Caco-2 (cell line): Measurements from ENCODE around the gene SLC30A1. TPM values are rescaled to one million over a fixed set of nuclear protein-coding genes. Genes with fewer than 3 reads are reported as not detected.

Experiments
- BruUV-seq: library from RNA; stranded (reverse); fragments of 400-500 nt; replicated peaks from 2 replicates; lab custom pipeline; 2021; lab: Mats Ljungman, UMichigan
- CTCF ChIA-PET: fragments of 300-600 bp; sonication (Branson Sonifier 250); formaldehyde crosslinking; loops from one replicate; lab custom pipeline; 2022; ENCODE audit warnings: antibody characterized with exemption; lab: Charles Lee
- POLR2A ChIA-PET: fragments of 300-600 bp; sonication (Branson Sonifier 250); formaldehyde crosslinking; loops from one replicate; lab custom pipeline; 2022; ENCODE audit warnings: antibody characterized with exemption; lab: Charles Lee
- DNase-seq, 2 experiments: peaks; one replicate each; pipeline versions ENCODE4 v3.0.0 to v3.0.0-alpha.2; 2020 to 2022
- H3K27me3 ChIP-seq: replicated peaks from 2 replicates; pipeline ENCODE4 v1.6.0; 2011; ENCODE audit warnings: low read length; ENCODE audit not compliant: control insufficient read depth, insufficient read depth
- H3K36me3 ChIP-seq: 2 replicates; pipeline ENCODE4 v1.5.1; 2011; ENCODE audit warnings: low read length; ENCODE audit not compliant: control insufficient read depth, insufficient read depth
- H3K4me1 ChIP-seq: fragments of 250-450 bp; sonication (Bioruptor Pico); 2 replicates; pipeline ENCODE4 v1.5.1; 2020; ENCODE audit warnings: mild to moderate bottlenecking
- H3K4me3 ChIP-seq: 2 replicates; pipeline ENCODE4 v1.5.1; 2011; ENCODE audit warnings: low read depth, mild to moderate bottlenecking, control low read depth, low read length
- H3K9me3 ChIP-seq: fragments of 250-450 bp; sonication (Bioruptor Pico); 2 replicates; pipeline ENCODE4 v1.5.1; 2020; ENCODE audit warnings: mild to moderate bottlenecking, moderate library complexity
- H3K27ac Mint-ChIP-seq: one replicate; pipeline ENCODE4 v1.8.0; 2022; ENCODE audit warnings: mixed read lengths; ENCODE audit not compliant: unreplicated experiment
- H3K27me3 Mint-ChIP-seq: one replicate; pipeline ENCODE4 v1.8.0; 2022; ENCODE audit warnings: mixed read lengths; ENCODE audit not compliant: insufficient read depth, unreplicated experiment
- H3K36me3 Mint-ChIP-seq: one replicate; pipeline ENCODE4 v1.8.0; 2022; ENCODE audit warnings: mild to moderate bottlenecking, mixed read lengths; ENCODE audit not compliant: insufficient read depth, unreplicated experiment
- H3K4me1 Mint-ChIP-seq: one replicate; pipeline ENCODE4 v1.8.0; 2022; ENCODE audit warnings: low read depth, mixed read lengths; ENCODE audit not compliant: unreplicated experiment
- H3K4me3 Mint-ChIP-seq: one replicate; pipeline ENCODE4 v1.8.0; 2022; ENCODE audit warnings: mild to moderate bottlenecking, moderate library complexity, mixed read lengths; ENCODE audit not compliant: unreplicated experiment
- H3K9me3 Mint-ChIP-seq: one replicate; pipeline ENCODE4 v1.8.0; 2022; ENCODE audit warnings: mixed read lengths; ENCODE audit not compliant: unreplicated experiment
- intact Hi-C: fragments of 100-400 bp; cut with micrococcal nuclease; formaldehyde crosslinking; loops from one replicate; pipeline ENCODE4 v1.10.0; 2022; ENCODE audit not compliant: unreplicated experiment
- total RNA-seq: library from RNA; stranded (reverse); gene quantifications from 2 replicates; pipeline ENCODE4 v1.2.3, GENCODE V29; 2022
- TF ChIP-seq, protein P1 (sequence below), 2 experiments: fragments of 200-600 bp in 1 of 2; IDR thresholded peaks; 1 replicate in 1 of 2; 2 replicates in 1 of 2; pipeline versions ENCODE4 v1.5.1 to v1.8.0; 2011 to 2022; ENCODE audit warnings: antibody characterized with exemption in 1 of 2, control low read depth in 1 of 2, inconsistent platforms in 1 of 2, low read depth in 1 of 2, low read length in 1 of 2, mild to moderate bottlenecking in 1 of 2, moderate library complexity in 1 of 2; ENCODE audit not compliant: insufficient read depth in 1 of 2, severe bottlenecking in 1 of 2, unreplicated experiment in 1 of 2

Gene SLC30A1
- total RNA-seq, 1 experiment from 2014 or later: 26.6 TPM

DNA sequence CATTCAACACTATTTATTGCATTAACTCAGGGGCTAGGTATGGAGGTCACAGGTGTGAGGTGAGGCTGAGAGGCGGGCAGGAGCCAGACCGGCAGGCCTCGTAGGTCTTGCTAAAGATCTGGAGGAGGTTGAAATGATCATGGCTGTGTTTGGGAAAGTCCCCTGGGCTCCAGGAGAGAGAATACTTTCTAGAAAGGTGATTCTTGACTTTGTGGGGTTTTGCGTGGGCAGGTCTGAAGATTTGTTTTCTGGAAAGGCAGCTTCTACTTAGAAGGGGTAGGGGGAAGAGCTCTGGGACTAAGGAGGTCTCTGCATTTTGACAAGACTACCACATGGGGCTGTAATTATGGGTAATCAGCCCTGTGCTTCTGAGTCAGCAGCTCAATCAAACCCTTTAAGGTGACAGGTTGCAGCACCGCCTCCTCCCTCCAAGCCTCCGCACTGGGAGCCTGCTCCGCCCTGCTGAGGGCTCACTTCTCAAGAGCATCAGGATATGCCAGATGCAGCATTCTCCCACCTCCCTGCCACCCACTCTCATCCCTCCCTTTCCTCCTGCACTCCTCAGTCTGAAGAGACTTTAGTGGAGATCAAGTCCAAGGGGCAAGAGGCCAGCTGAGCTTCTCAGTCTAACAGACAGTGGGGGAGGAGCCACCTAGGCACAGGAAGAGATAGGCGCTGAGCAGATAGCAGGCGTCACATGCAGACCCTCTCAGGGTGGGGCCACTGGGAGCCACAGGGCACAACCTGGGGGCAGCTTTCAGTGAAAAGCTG lies 30.5 kb downstream of the SLC30A1 start:
- BruUV-seq: no TSS peak
- ChIA-PET CTCF (interaction anchor here (0.8 to 1.3 kb wide), 3 partner anchors 32 to 77 kb away, joined by 3 read pairs; no protein-coding TSS in a partner anchor), POLR2A (no interaction called here)
- H3K4me1 ChIP-seq: peaks cover 28% of the 10 kb centered on the region
- Mint-ChIP-seq H3K27me3 (no peaks in the 10 kb centered on the region), H3K4me1 (no peaks in the 10 kb centered on the region), H3K9me3 (no peaks in the 10 kb centered on the region), H3K27ac (no peak overlapping the region), H3K36me3 (no peaks in the 10 kb centered on the region), H3K4me3 (peak overlapping the region; percentile 12)
- H3K27me3 ChIP-seq: no peaks in the 10 kb centered on the region
- TF ChIP-seq, protein P1, sequence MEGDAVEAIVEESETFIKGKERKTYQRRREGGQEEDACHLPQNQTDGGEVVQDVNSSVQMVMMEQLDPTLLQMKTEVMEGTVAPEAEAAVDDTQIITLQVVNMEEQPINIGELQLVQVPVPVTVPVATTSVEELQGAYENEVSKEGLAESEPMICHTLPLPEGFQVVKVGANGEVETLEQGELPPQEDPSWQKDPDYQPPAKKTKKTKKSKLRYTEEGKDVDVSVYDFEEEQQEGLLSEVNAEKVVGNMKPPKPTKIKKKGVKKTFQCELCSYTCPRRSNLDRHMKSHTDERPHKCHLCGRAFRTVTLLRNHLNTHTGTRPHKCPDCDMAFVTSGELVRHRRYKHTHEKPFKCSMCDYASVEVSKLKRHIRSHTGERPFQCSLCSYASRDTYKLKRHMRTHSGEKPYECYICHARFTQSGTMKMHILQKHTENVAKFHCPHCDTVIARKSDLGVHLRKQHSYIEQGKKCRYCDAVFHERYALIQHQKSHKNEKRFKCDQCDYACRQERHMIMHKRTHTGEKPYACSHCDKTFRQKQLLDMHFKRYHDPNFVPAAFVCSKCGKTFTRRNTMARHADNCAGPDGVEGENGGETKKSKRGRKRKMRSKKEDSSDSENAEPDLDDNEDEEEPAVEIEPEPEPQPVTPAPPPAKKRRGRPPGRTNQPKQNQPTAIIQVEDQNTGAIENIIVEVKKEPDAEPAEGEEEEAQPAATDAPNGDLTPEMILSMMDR (IDR thresholded peaks at IDR 0.05; ENCODE audit: insufficient read depth in 1 of 2, low read depth in 1 of 2, low read length in 1 of 2, severe bottlenecking in 1 of 2, unreplicated experiment in 1 of 2): no peak
- intact Hi-C loops: no loop called here
- no peak overlapping the region for H3K4me3 ChIP-seq
- H3K36me3 ChIP-seq: no peaks in the 10 kb centered on the region
- DNase-seq: peak; percentile 45 to 75
- H3K9me3 ChIP-seq: no peaks in the 10 kb centered on the region

DNA sequence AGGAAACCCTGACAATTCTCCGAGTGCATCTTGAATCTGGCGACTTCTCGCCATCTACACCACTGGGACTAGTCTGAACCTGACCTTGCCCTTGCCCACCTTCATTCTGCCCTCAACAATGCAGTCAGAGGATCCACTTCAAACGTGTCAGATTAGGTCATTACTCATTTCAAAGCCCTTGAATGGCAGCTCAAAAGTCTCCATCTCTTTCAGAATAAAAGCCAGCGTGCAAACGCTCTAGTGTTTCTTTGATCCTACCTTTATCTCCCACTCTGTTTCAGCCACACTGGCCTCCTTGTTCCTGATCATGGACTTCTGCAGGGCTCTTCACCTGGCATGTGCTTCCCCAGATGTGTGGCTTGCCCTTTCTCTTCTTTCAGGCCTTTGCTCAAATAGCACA lies 31.3 kb downstream of the SLC30A1 start:
- no peaks in the 10 kb centered on the region for H3K9me3 ChIP-seq
- DNase-seq: no peak
- TF ChIP-seq, protein P1 (IDR thresholded peaks at IDR 0.05; ENCODE audit: insufficient read depth in 1 of 2, low read depth in 1 of 2, low read length in 1 of 2, severe bottlenecking in 1 of 2, unreplicated experiment in 1 of 2): no peak
- no peak overlapping the region for H3K4me3 Mint-ChIP-seq
- H3K9me3 Mint-ChIP-seq: no peaks in the 10 kb centered on the region
- ChIA-PET CTCF (no interaction called here), POLR2A (no interaction called here)
- H3K27ac Mint-ChIP-seq: no peak overlapping the region
- H3K27me3 Mint-ChIP-seq: no peaks in the 10 kb centered on the region
- no peaks in the 10 kb centered on the region for H3K36me3 ChIP-seq
- H3K4me1 ChIP-seq: peaks cover 33% of the 10 kb centered on the region
- H3K4me3 ChIP-seq: no peak overlapping the region
- intact Hi-C loops: no loop called here
- H3K4me1 Mint-ChIP-seq: no peaks in the 10 kb centered on the region
- BruUV-seq: no TSS peak
- no peaks in the 10 kb centered on the region for H3K36me3 Mint-ChIP-seq
- no peaks in the 10 kb centered on the region for H3K27me3 ChIP-seq

DNA sequence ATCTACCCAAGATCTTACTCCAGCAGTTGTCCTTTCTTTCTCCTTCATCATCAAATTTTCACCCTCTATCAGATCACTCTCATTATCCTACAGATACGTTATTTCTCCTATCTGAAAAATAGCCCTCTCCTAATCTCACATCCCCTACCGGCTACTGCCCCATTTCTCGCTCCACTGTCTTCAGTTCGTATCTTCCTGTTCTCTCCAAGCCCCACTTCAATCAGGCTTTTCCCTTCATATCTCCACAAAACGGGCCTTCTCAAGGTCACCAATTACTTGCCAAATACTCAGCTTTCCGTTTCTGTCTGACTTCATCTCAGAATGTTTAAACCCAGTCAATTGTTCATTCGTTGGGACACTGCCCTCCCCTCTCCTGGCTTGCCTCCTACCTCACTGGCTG lies 32.4 kb downstream of the SLC30A1 start:
- Histone ChIP-seq H3K36me3 (no peaks in the 10 kb centered on the region), H3K4me3 (no peak overlapping the region), H3K27me3 (no peaks in the 10 kb centered on the region), H3K4me1 (peaks cover 37% of the 10 kb centered on the region), H3K9me3 (no peaks in the 10 kb centered on the region)
- H3K27me3 Mint-ChIP-seq: no peaks in the 10 kb centered on the region
- intact Hi-C loops: no loop called here
- DNase-seq: no peak
- TF ChIP-seq, protein P1 (IDR thresholded peaks at IDR 0.05; ENCODE audit: insufficient read depth in 1 of 2, low read depth in 1 of 2, low read length in 1 of 2, severe bottlenecking in 1 of 2, unreplicated experiment in 1 of 2): no peak
- ChIA-PET CTCF (no interaction called here), POLR2A (no interaction called here)
- peaks cover 11% of the 10 kb centered on the region for H3K4me1 Mint-ChIP-seq
- H3K27ac Mint-ChIP-seq: no peak overlapping the region
- H3K9me3 Mint-ChIP-seq: peaks cover 5% of the 10 kb centered on the region
- no TSS peak for BruUV-seq
- no peak overlapping the region for H3K4me3 Mint-ChIP-seq
- H3K36me3 Mint-ChIP-seq: peaks cover 5% of the 10 kb centered on the region
